HCT116 (cell line): ENCODE results near the gene PIP4P1.

Experiments used
- CTCF ChIP-seq, 3 experiments: fragments of 200-600 bp in 1 of 3; sonication (generic) in 1 of 3; IDR thresholded peaks in 2 of 3; conservative IDR thresholded peaks in 1 of 3; 2 replicates each; pipeline ENCODE4 v1.5.1; 2012 to 2017; ENCODE audit warnings: low read depth in 2 of 3, low read length in 2 of 3, antibody characterized with exemption in 1 of 3, borderline replicate concordance in 1 of 3, control low read depth in 1 of 3, mild to moderate bottlenecking in 1 of 3, mixed read lengths in 1 of 3, mixed run types in 1 of 3, moderate library complexity in 1 of 3; ENCODE audit not compliant: insufficient read depth in 1 of 3
- EZH2 ChIP-seq: fragments of 200-600 bp; sonication (generic); IDR thresholded peaks from 2 replicates; pipeline ENCODE4 v1.6.1; 2017; ENCODE audit warnings: antibody characterized with exemption, mixed run types
- POLR2AphosphoS5 ChIP-seq: IDR thresholded peaks from 2 replicates; pipeline ENCODE4 v1.6.1; 2011; ENCODE audit warnings: mild to moderate bottlenecking, low read depth, low read length, moderate library complexity
- SP1 ChIP-seq: IDR thresholded peaks from 2 replicates; pipeline ENCODE4 v1.6.1; 2012; ENCODE audit warnings: low read depth
- TCF7L2 ChIP-seq: IDR thresholded peaks from 2 replicates; pipeline ENCODE4 v1.7.0; 2011; ENCODE audit warnings: borderline replicate concordance, inconsistent platforms; ENCODE audit not compliant: insufficient read depth, insufficient read length; ENCODE audit errors: extremely low read depth

- TF ChIP-seq SP1 (no peak), EZH2 (no peak), TCF7L2 (no peak), POLR2AphosphoS5 (no peak), CTCF (IDR thresholded peaks at IDR 0.05 in 2 of 3, conservative IDR thresholded peaks at IDR 0.05 in 1 of 3; ENCODE audit: borderline replicate concordance in 1 of 3, insufficient read depth in 1 of 3, low read depth in 2 of 3, low read length in 2 of 3) (no peak)
Measured at GRCh38 chr14:20458031-20458789, 3.0 kb downstream of the PIP4P1 start.
